NCI-H146 treated with DMSO at 0.1 percent for 48 hours (cell line): Measurements from ENCODE around the gene MEGF11.
A peak's percentile ranks its signal among the peaks of the same experiment; 100 is the strongest.
"Not testable (repeated sequence)": the region's sequence is repeated elsewhere in the genome, so short reads cannot be mapped to it uniquely, and the experiment has no call there.

Experiments used
- DNase-seq: peaks from one replicate; lab custom pipeline; 2025; ENCODE audit not compliant: unreplicated experiment; lab: John Stamatoyannopoulos, UW

The MEGF11 gene

DNA sequence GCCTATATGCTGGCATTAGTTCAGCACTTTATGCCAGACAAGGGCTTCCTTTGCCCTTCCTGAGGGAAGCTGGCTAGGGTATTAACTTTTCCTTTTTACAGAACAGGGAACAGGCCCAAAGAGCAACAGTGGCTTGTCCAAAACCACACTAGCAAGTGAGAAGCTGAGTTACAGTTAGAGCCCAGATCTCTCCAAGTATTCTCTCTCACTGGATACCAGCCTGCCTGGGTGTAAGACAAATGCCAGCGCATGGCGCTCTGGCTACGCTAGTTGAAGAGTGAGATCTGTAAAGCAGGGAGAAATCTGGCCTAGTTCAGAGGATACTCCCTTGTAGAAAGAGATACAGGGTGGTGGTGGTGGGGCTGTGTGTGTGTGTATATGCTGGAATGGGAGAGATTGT, 345.9 kb downstream of the MEGF11 start:
- DNase-seq = no peak

DNA sequence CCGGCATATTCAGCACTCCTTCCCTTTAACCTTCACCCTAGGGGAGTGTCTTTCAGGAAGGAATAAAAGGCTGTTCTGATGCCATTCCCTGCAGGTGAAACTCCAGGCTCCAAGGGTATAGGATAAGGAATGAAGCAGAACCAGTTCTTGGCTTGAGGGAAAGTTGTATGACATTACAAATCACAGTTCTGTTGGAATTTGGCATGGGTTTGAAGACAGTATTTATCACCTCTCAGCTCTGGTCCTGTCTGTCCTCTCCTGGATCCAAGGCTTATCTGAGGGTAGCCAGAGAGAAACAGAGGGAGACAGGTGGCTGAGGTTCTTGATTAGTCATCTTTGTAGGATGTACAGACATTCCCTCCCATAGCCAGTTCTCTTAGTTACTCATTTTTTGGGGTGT, 347.2 kb downstream of the MEGF11 start:
- no peak for DNase-seq

- DNase-seq = no peak
These were observed 349.2 kb downstream of the MEGF11 start for GRCh38 chr15:65904301-65904700.

DNA sequence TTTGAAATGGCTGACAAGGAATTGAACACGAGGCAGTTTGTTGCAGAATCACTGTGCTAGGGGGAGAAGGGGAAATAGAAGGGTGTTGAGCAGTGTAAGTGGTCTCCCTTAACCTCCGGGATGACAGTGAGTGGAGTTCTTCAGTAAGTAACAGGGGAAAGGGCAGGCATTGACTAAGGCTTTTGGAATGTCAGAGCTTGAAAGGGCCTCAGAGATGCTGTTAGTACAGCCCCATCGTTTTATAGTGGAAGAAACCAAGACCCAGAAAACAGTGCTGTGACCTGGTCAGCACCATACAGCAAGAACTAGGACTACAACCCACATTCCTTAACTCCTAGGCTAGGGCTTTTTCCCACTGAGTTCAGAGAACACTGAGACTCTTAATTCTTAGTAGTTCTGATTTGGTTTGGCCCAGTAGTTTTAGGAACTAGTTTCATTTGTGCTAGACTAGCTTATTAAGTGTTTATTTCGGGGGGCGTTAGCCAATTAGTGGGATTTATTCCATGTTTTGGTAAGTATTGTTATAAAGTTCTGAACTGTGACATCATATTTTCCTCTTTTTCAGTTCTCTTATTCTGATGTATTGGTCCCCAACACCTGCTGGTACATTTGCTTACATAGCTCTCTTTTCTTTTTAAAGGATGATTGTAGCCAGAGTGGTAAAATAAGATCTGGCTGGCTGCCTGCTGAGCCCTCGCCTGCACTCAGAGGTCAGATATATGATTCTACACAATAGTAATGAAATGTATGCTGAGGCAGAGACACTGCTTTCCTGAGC, 350.1 kb downstream of the MEGF11 start:
- peak; percentile 20 for DNase-seq

- DNase-seq = peak; percentile 59
These were observed 351.2 kb downstream of the MEGF11 start for GRCh38 chr15:65902373-65902772.

DNA sequence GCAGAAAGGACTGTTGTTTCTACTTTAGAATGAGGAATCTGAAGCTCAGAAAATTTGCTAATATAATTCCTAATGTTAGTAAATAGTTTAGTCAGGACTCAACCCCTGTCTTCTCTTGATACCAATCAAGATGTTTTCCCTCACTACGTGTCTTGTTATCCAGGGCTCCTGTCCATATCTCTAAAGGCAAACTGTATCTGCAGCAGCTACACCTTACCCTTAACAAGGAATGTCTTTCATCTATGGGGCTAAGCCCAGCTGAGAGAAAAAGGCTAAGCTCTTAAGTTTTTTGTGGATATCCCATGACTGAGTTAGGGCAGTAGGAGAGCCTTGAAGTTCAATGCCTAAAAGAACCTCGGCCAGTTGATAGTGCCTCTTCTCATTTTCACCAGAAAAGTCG, 351.7 kb downstream of the MEGF11 start:
- DNase-seq = no peak

DNA sequence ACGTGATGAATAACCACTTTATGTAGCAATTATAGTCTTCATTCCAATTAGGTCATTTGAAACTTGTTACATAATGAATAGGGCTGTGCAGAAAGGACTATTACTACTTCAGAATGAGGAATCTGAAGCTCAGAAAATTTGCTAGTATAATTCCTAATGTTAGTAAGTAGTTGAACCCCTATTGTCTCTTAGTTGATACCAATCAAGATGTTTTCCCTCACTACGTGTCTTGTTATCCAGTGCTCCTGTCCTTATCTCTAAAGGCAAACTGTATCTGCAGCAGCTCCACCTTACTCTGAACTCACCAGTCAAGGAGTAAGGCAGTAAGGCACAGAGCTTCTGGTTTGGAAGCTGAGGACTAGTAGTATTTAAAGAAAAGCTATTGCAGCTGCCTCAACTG, 352.2 kb downstream of the MEGF11 start:
- DNase-seq = no peak

- DNase-seq = no peak
These were observed 353.1 kb downstream of the MEGF11 start for GRCh38 chr15:65900488-65900887.

GRCh38 chr15:65896236-65896635, 357.3 kb downstream of the MEGF11 start:
- no peak for DNase-seq

- DNase-seq = no peak
These were observed 360.5 kb downstream of the MEGF11 start for GRCh38 chr15:65893060-65893459.

- DNase-seq = no peak
These were observed 364.6 kb downstream of the MEGF11 start for GRCh38 chr15:65888981-65889380.

DNA sequence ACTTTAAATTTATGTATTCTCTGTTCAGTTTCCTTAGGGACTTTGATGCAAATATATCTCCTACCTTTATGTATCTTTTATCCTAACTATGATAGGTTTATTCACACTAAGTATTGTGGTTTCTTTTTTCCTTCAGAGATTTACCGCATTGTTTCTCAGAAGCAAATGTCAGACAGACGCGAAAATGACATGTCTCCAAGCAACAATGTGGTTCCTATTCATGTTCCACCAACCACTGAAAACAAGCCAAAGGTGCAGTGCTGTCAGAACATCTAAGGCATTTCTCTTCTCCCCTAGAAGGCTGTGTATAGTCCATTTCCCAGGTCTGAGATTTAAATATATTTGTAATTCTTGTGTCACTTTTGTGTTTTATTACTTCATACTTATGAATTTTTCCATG, 366.0 kb downstream of the MEGF11 start:
- no peak for DNase-seq

DNA sequence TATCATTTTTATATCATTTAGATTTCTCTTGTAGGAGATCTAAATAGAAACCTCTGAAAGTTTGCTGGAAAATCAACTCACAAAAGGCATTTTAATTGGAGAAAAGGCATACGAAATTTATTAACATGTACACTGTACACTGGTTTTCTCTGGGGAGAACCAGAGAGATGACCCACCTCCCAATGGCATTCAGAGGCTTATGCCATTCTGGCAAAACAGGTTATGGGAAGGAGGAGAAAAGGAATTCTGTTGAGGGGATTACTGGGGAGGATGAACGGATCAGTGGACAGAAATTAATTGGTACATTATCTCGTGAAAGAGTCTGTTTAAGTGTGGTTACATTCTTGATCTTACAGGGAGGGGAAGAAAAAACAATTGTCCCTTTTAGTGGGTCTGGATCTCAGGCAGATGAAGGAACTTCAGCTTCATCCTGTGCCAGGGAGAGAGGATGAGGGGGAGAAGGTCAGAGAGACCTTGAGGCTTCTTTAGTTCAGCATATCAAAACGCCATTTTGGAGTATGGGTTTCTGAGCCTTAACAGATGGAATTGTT, 367.8 kb downstream of the MEGF11 start:
- DNase-seq = no peak

GRCh38 chr15:65884511-65884910, 369.0 kb downstream of the MEGF11 start:
- DNase-seq = no peak

DNA sequence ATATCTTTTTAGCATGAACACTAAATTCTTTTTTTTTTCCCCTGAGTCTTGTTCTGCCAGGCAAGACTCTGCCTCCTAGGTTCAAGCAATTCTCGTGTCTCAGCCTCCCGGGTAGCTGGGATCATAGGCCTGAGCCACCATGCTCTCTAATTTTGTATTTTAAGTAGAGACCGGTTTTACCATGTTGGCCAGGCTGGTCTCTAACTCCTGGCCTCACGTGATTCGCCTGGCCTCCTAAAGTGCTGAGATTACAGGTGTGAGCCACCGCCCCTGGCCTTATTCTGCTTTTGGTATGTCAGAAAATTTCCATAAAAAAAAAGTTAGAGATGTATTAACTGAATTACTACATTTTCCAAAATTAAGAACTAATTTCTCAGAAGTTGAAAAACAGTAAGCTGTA, 370.0 kb downstream of the MEGF11 start:
- DNase-seq = no peak

GRCh38 chr15:65881766-65882434, 371.6 kb downstream of the MEGF11 start:
- no peak for DNase-seq

- DNase-seq = no peak
These were observed 375.8 kb downstream of the MEGF11 start for GRCh38 chr15:65877749-65878148.

GRCh38 chr15:65875458-65875857, 378.1 kb downstream of the MEGF11 start:
- DNase-seq = no peak

DNA sequence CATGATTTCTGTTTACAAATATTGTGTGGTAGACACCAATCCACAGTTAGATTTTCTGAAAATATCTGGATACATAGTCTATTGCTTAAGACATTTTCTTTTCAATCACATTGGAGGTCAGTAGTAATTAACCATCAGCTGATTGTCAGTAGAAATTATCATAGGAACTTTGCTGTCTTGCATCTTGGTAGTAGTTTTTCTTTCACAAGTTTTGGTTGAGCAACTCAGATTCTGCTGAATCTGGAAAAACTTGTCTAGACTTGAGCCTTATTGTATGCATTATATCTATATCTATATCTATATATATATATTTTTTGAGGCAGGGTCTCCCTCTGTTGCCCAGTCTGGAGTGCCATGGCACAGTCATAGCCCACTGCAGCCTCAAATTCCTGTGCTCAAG, 380.3 kb downstream of the MEGF11 start:
- no peak for DNase-seq

GRCh38 chr15:65872596-65872995, 381.0 kb downstream of the MEGF11 start:
- not testable (repeated sequence) for DNase-seq

DNA sequence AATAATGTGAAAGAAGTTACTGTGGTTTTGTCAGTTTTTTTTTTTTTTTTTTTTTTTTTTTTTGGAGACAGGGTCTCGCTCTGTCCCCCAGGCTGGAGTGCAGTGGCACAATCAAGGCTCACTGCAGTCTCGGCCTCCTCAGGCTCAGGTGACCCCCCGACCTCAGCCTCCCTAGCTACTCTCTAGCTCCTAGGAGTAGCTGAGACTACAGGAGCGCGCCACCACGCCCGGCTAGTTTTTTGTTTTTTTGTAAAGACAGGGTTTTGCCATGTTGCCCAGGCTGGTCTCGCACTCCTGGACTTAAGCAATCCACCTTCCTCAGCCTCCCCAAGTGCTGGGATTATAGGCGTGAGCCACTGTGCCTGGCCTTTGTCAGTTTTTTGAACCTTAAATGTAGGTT, 381.7 kb downstream of the MEGF11 start:
- DNase-seq = not testable (repeated sequence)

DNA sequence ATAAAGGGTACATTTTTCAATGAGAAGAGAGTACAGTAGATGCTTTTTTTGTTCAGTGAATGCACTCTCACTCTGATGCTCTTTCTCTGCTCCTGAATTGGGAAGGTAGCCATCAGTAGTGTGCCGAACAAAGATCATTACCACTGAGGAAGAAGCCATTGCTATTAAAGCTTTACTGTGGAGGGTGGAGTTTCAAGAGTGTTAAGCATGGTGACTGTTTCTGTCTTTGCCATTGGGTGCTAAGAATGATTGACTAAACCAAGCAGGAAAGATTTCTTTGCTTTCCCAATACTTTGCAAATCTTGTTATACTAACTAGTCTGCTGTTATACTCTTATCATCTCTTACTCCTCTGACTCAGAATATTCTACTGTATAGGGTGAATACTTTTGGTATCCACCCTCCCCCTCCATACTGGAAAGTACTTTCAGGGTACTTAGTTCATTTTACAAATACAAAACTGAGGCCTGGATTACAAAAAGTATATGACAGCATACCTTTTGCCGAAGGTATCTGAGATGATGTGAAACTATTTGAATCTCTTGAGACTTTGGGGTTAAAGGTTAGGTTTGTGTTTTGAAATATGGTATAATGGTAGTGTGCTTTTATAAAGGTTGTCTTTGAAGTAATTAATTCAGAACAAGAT, 382.5 kb downstream of the MEGF11 start:
- DNase-seq = no peak
